OCI-LY1 (cell line): ENCODE data around the gene TRPV5.

Experiments
- H2AFZ ChIP-seq: fragments of 200-600 bp; sonication (generic), shearing (Covaris generic); 2 replicates; pipeline ENCODE4 v1.6.0; 2014; ENCODE audit warnings: antibody characterized with exemption, mild to moderate bottlenecking, low read length
- H3F3A ChIP-seq: fragments of 200-600 bp; sonication (generic), shearing (Covaris generic); 2 replicates; pipeline ENCODE4 v1.6.0; 2014; ENCODE audit warnings: mild to moderate bottlenecking, antibody characterized with exemption, low read length, moderate library complexity; ENCODE audit not compliant: insufficient read depth
- H3K27ac ChIP-seq: fragments of 200-600 bp; sonication (generic); 2 replicates; pipeline ENCODE4 v1.5.1; 2014; ENCODE audit warnings: low read length, mixed run types, mild to moderate bottlenecking, low read depth; ENCODE audit not compliant: poor library complexity, severe bottlenecking
- H3K27me3 ChIP-seq: fragments of 200-600 bp; sonication (generic); 2 replicates; pipeline ENCODE4 v1.6.0; 2014; ENCODE audit warnings: antibody characterized with exemption, mild to moderate bottlenecking, low read length, moderate library complexity; ENCODE audit not compliant: insufficient read depth
- H3K36me3 ChIP-seq: fragments of 200-600 bp; sonication (generic); 2 replicates; pipeline ENCODE4 v1.6.1; 2014; ENCODE audit warnings: mild to moderate bottlenecking, antibody characterized with exemption, low read length, moderate library complexity, mixed read lengths; ENCODE audit not compliant: insufficient read depth
- H3K4me1 ChIP-seq: fragments of 200-600 bp; sonication (generic); 2 replicates; pipeline ENCODE4 v1.5.1; 2014; ENCODE audit warnings: mild to moderate bottlenecking, low read length, moderate library complexity; ENCODE audit not compliant: insufficient read depth, severe bottlenecking
- H3K4me2 ChIP-seq: fragments of 200-600 bp; sonication (generic), shearing (Covaris generic); 2 replicates; pipeline ENCODE4 v1.6.1; 2014; ENCODE audit warnings: low read length
- H3K4me3 ChIP-seq: fragments of 200-600 bp; sonication (generic); 2 replicates; pipeline ENCODE4 v1.5.1; 2014; ENCODE audit warnings: low read length, low read depth, mild to moderate bottlenecking, mixed read lengths; ENCODE audit not compliant: poor library complexity, severe bottlenecking
- H3K79me2 ChIP-seq: fragments of 200-600 bp; shearing (Covaris generic); 2 replicates; pipeline ENCODE4 v1.6.1; 2016; ENCODE audit warnings: mixed run types, low read length, mixed read lengths; ENCODE audit not compliant: insufficient read depth
- H3K9ac ChIP-seq: fragments of 200-600 bp; sonication (generic), shearing (Covaris generic); 2 replicates; pipeline ENCODE4 v1.6.1; 2014; ENCODE audit warnings: mild to moderate bottlenecking, low read length, mixed read lengths
- H3K9me2 ChIP-seq: fragments of 200-600 bp; sonication (generic), shearing (Covaris generic); 2 replicates; pipeline ENCODE4 v1.6.1; 2014; ENCODE audit warnings: low read depth, mild to moderate bottlenecking, low read length, mixed read lengths
- H3K9me3 ChIP-seq: fragments of 200-600 bp; shearing (Covaris generic); 2 replicates; pipeline ENCODE4 v1.6.1; 2014; ENCODE audit warnings: low read length, mixed read lengths
- H4K20me1 ChIP-seq: fragments of 200-600 bp; sonication (generic), shearing (Covaris generic); 2 replicates; pipeline ENCODE4 v1.6.0; 2016; ENCODE audit warnings: mild to moderate bottlenecking, low read length; ENCODE audit not compliant: insufficient read depth
- CTCF ChIP-seq: fragments of 200-600 bp; sonication (generic), shearing (Covaris generic); IDR thresholded peaks from 2 replicates; pipeline ENCODE4 v1.5.1; 2017; ENCODE audit warnings: mild to moderate bottlenecking, antibody characterized with exemption, low read length, moderate library complexity, mixed read lengths
- EZH2 ChIP-seq: fragments of 200-600 bp; sonication (generic), shearing (Covaris generic); IDR thresholded peaks from 2 replicates; pipeline ENCODE4 v1.8.0; 2017; ENCODE audit warnings: borderline replicate concordance, mixed run types, mild to moderate bottlenecking, antibody characterized with exemption, low read length, moderate library complexity, mixed read lengths

The TRPV5 gene

GRCh38 chr7:142939226-142939910 is 5.8 kb upstream of the TRPV5 start, which contains the start of gene LLCFC1:
LLCFC1 (plus strand) TSS chr7:142939484; CDS start chr7:142939622, 138 bp downstream.
- H3K36me3 ChIP-seq, result no peaks in the 10 kb centered on the region
- no peaks in the 10 kb centered on the region for H3K27me3 ChIP-seq
- H4K20me1 ChIP-seq, result no peaks in the 10 kb centered on the region
- H2AFZ ChIP-seq, result no peak within 1 kb of the TSS
- no peak within 1 kb of the TSS for H3K9ac ChIP-seq
- H3K27ac ChIP-seq, result no peak within 1 kb of the TSS
- H3K79me2 ChIP-seq, result no peaks in the 10 kb centered on the region
- H3K4me2 ChIP-seq, result no peak within 1 kb of the TSS
- no peaks in the 10 kb centered on the region for H3F3A ChIP-seq
- H3K9me2 ChIP-seq, result no peaks in the 10 kb centered on the region
- no peaks in the 10 kb centered on the region for H3K4me1 ChIP-seq
- TF ChIP-seq EZH2 (no peak), CTCF (peak; percentile 74)
- H3K4me3 ChIP-seq, result no peak within 1 kb of the TSS
- H3K9me3 ChIP-seq, result no peaks in the 10 kb centered on the region

- Histone ChIP-seq H3K9me3 (no peaks in the 10 kb centered on the region), H3K79me2 (no peaks in the 10 kb centered on the region), H3K9me2 (no peaks in the 10 kb centered on the region), H3K27ac (no peak overlapping the region), H4K20me1 (no peaks in the 10 kb centered on the region), H3K36me3 (no peaks in the 10 kb centered on the region), H3F3A (no peaks in the 10 kb centered on the region), H3K4me3 (no peak overlapping the region), H2AFZ (no peak overlapping the region), H3K27me3 (no peaks in the 10 kb centered on the region), H3K4me2 (no peak overlapping the region), H3K9ac (no peak overlapping the region), H3K4me1 (no peaks in the 10 kb centered on the region)
- TF ChIP-seq CTCF (no peak), EZH2 (no peak)
These were observed 5.1 kb upstream of the TRPV5 start for GRCh38 chr7:142938611-142939010.

GRCh38 chr7:142935941-142936565 is 2.5 kb upstream of the TRPV5 start:
- Histone ChIP-seq H3K27me3 (no peaks in the 10 kb centered on the region), H4K20me1 (no peaks in the 10 kb centered on the region), H3K27ac (no peak overlapping the region), H3K9me3 (no peaks in the 10 kb centered on the region), H3K79me2 (no peaks in the 10 kb centered on the region), H3K4me2 (no peak overlapping the region), H2AFZ (no peak overlapping the region), H3K4me1 (no peaks in the 10 kb centered on the region), H3K4me3 (no peak overlapping the region), H3K9me2 (no peaks in the 10 kb centered on the region), H3K9ac (no peak overlapping the region), H3F3A (no peaks in the 10 kb centered on the region), H3K36me3 (no peaks in the 10 kb centered on the region)
- TF ChIP-seq EZH2 (no peak), CTCF (no peak)
